ENCODE data around the gene METAP1.
"Not testable (repeated sequence)": the region's sequence is repeated elsewhere in the genome, so short reads cannot be mapped to it uniquely, and the experiment has no call there.

Gene METAP1

DNA sequence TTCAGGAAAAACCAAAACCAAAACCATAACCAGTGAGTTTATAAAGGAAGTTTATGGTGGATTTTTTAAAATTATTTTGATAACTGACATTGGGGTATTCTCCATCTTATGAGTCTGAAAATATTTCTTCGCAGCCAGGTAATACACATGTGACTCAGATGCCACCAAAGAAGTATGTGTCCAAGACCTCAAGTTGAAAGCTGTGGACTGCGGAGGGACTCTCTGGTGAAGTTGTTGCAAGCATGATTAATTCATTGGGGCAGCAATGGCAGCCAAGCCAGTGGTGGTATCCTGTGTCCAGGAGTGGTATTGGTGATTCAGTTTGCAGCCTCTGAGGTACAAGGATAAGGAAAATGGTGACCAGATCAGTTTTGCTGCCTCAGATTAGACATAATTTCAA, 107.1 kb downstream of the METAP1 start:
- DNase-seq: no peak

DNA sequence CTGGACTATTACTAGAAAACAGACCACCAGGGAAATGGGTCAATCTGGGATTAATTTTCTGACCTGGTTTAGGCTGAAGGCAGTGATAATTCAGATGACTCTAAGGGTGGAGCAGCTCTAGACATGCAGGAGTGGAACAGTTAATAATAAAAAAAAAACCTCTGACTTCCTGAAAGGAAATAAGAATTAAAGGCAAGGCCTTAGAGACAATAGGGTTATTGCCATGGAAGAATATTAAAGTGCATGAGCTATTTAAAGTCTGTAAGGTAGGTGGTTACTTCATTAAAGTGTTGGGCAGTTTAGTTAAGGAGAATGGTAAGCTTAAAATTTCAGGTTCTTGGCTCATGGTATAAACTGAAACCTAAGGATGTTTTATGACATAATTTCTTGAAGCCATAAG, 107.6 kb downstream of the METAP1 start:
- no peak for DNase-seq

DNA sequence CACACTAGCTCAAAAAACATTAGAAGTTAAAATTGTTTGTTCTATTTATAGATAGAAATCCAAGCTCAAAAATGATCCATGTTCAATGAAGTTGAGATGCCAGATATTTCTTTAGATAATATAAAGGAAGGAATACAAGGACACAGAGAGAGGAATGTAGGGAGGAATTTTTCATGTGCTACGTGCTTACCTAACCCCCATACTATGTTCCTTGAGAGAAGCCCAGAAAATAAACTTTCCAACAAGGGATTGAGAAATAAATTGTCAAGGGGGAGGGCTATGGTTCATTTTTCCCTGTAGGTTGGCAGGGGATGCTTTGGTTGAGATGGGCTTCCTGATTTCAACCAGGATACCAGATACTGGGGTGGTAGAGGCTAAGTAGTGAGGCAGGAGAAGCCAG, 108.6 kb downstream of the METAP1 start:
- DNase-seq: no peak

DNA sequence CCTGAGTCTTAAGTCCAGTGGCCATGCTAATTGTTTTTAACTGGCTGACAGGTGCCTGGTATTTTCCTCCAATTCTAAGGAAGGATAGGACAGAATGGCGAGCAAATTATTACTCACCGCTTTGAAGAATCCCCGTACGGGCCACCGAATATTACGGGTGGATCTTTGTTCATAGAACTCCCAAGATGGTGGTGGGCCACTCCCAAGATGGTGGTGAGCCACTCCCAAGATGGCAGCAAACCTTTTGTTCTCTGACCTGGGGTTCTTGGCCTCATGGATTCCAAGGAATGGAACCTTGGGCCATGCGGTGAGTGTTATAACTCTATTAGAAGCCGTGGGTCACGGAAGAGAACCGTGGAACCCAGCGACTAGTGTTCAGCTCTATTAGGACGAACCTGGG, 113.8 kb downstream of the METAP1 start:
- not testable (repeated sequence) for DNase-seq

All from NCI-H1694 (cell line).